Measurements from ENCODE around the gene SSU72.
"Not testable (repeated sequence)": the region's sequence is repeated elsewhere in the genome, so short reads cannot be mapped to it uniquely, and the experiment has no call there.

SSU72 gene

DNA sequence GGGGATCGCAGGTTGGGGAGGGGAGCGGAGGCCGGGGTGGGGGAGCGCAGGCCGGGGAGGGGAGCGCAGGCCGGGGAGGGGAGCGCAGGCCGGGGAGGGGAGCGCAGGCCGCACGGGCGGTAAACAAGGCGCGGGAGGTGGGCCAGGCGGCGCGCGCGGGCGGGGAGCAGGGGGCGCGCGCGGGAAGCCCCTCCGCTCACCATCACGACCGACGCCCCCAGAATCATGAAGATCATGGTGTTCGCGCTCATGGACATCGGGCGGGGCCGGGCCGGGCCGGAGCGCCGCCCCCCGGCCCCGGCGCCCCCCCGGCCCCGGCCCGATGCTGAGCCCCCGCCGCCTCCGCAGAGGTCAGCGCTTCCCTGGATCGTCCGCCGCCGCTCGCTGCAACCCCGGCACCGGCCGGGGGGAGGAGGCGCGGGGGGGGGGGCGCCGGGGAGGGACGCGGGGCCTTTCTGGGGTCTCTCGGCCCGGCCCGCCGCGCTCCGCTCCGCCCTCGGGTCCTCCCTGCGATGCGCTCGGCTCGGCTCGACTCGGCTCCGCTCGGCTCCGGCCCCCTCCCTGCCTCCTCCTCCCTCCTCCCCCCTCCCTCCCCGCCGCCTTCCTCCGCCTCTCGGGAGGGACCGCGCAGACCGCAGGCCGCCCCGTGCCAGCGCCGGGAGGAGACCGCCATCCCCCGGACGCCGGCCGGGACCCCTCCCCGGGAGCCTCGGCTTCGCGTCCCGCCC lies 34.4 kb downstream of the SSU72 start, which contains the start of gene TMEM240:
Gene TMEM240, minus strand, starts transcription at position 535 of the 728 bp plus-strand sequence. Its CDS starts 278 bp downstream, at position 257.
- no peak for DNase-seq

DNA sequence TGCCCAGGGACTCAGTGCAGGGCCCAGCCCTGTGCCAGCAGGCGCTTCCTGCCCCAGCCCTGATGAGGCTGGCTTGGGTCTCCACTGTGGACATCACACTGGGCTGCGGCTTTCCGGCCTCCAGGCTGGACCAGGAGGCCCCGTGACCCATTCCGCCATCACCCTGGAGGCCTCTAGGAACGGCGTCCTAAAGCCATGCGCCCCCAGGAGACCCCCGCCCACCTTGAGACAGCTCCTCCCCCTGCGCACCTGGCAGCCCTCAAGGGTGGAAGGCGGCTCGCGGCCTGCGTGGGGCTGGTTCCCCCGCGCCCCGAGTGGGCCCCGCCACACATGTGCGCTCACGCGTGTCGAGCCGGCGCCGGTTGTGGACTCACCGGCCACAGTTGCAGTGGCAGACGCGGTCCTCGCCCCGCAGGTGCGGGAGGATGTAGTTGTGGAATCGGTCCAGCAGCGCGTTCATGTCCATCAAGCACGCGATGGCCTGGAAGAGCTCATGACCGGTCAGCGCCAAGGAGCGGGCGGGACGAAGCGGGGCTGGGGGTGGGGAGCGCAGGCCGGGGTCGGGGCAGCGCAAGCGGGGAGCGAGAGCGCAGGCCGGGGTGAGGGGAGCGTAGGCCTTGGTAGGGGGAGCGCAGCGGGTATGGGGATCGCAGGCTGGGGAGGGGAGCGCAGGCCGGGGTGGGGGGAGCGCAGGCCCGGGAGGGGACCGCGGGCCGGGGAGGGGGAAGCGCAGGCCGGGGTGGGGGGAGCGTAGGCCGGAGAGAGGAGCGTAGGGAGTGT lies 35.2 kb downstream of the SSU72 start:
- no peak for DNase-seq

- no peak for DNase-seq
Measured at GRCh38 chr1:1538989-1539309, 35.7 kb downstream of the SSU72 start.

- DNase-seq, result no peak
Measured at GRCh38 chr1:1538334-1538733, 36.3 kb downstream of the SSU72 start.

GRCh38 chr1:1537626-1538250 lies 36.9 kb downstream of the SSU72 start:
- no peak for DNase-seq

DNA sequence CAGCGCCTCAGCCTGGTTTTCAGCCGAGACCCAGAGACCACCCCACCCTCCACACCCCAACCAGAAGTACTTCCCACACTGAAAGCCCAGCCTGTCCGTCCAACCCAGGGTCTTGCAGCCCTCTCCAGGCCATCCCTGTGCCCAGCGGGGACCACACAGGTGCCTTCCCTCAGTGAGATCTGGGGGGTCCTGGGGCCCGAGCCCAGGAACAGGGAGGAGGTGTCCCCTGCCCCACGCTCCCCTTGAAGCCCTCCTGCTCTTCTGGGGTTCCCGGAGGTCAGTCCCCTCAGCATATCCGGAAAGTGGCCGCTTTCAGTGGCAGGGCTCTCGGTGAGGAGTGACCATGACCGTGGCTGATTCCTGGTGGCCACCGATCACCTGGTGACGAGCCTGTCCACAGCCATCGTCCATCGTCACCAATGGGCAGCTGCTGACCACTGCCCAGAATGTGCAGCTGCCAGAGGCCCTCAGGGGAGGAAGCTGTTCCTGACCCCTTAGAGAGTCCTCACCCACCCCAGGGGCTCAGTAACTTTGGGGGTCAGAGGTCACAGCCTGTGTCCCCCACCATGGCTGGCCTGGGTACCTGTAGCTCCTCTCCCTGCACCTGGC lies 37.6 kb downstream of the SSU72 start:
- DNase-seq, result no peak

- DNase-seq, result no peak
Measured at GRCh38 chr1:1536019-1536937, 38.4 kb downstream of the SSU72 start.

DNA sequence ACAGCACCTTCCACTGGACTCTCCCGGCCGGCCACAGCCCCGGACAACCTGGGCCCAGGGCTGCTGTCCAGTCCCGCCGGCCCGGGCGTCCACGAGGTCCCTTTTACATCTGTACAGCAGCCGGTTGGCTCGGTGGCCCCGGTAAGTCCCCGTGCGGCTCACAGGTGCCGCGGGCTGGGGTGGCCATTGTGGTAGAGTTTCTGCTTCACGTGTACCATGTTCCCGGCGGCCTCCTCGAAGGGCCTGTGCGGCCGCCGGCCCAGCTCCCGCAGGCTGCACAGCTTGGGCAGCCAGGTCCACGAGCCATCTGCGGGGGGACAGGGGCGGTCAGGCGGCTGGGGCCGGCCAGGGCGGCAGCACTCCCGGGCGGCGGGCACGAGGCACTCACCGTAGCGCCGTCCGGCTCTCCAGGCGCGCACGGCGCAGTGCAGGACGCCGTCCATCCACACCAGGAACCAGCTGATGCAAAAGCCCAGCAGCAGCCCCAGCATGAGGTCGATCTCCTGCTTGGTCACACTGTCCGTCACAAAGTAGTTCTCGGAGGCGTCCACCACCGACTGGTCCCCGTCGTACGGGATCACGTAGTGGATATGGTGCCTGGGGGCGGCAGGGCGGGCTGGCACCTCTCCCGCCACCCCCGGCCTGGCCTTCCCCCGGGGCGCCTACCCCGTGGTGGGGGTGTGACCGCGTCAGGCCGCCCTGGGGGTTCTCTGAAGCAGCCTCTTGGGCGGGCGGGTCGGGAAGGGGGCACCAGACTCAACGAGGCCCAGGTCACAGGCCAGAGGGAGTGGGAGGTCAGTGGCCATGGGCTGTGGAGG lies 39.3 kb downstream of the SSU72 start:
- no peak for DNase-seq

GRCh38 chr1:1534401-1535154 lies 40.1 kb downstream of the SSU72 start:
- DNase-seq, result no peak

- not testable (repeated sequence) for DNase-seq
Measured at GRCh38 chr1:1533894-1534291, 40.8 kb downstream of the SSU72 start.

DNA sequence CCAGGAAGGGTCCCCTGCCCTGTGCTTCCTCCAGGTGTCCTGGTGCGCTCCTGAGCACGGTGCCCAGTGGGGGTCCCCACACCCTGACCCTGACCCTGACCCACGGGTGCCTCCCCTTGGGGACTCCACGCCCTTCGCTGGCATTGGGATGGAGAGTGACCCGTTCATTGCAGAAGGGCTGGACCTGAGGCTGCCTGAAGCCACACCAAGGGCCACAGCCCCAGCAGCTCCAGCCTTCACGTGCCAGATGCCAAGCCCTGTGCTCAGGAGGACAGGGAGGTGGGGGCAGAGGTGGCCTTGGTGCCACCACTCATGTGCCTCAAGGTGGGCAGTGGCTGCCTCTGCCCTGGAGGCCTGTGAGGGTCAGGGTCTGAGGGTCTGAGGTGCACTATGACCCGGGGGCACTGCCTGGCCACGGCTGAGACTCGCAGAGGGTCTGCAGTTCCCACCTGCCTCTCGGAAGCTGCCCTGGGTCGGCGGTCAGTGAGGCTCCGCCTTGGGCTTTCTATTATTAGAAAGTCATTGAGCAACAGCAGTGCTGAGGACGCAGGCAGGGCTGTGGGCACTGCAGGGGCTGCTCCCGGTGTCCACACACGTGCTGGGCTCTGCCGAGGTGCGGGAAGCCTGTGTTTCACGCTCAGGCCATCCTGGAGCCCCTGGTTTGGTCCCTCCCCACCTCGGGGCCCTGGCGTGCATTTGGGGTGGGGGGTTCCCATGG lies 41.3 kb downstream of the SSU72 start:
- not testable (repeated sequence) for DNase-seq

DNA sequence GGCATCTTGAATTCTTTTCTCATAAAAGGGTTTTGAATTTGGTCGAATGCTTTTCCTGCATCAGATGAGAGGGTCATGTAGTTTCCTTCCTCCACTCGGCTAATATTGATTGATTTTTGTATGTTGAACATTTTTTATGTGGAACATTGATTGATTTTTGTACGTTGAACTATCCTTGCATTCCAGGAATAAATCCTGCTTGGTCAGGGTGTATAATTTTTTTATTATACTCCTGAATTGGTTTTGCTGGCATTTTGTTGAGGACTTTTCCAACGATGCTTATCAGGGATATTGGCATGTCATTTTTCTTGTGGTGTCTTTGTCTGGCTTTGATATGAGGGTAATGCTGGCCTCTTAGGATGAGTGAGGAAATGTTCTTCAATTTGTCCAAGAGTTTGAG lies 42.7 kb downstream of the SSU72 start:
- DNase-seq, result no peak

GRCh38 chr1:1529936-1530335 lies 44.7 kb downstream of the SSU72 start:
- DNase-seq, result no peak

- no peak for DNase-seq
Measured at GRCh38 chr1:1529321-1529720, 45.3 kb downstream of the SSU72 start.

DNA sequence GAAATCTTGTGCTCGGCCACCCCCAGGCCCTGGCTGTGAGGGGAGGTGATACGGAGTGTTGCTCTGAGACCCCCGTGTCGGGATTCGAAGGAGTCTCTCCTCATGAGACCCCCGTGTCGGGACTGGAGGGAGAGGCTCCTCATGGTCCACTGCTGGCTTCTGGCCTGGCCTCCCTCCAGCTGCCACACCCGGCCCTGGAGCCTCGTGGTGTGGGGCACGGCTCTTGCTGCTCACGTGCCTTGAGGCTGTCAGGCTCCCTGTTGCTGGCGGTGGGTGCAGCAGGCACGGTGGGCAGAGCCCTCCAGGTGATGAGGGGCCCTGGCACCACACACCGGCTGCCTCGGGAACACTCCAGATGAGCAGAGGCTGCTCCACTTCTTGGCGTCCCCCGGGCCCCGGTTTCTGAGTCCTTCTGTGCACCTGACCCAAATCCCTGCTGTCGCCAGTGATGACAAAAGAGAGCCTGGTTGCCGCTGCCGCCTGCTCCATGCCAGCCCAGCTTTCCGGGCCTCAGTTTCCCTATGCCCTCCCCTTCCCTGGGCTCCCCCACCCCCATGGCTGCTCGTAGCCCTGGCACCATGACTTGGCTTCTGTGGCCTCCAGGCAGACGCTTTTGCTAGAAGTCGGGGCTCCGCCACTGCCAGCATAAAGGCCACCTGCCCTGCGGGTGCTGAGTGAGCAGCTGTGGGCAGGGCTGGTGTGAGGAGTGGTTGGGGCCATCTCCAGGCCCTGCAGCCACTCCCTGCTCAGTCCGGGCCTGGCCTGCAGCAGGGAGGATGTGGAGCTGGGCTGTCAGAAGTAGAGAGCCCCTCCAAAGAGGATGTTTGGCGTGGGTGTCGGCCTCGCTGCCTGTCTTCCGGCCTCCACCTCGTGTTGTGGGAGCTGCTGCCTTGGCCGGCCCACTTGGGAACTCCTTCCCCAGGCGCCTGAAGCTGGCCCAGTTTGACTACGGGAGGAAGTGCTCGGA lies 46.1 kb downstream of the SSU72 start:
- no peak for DNase-seq

DNA sequence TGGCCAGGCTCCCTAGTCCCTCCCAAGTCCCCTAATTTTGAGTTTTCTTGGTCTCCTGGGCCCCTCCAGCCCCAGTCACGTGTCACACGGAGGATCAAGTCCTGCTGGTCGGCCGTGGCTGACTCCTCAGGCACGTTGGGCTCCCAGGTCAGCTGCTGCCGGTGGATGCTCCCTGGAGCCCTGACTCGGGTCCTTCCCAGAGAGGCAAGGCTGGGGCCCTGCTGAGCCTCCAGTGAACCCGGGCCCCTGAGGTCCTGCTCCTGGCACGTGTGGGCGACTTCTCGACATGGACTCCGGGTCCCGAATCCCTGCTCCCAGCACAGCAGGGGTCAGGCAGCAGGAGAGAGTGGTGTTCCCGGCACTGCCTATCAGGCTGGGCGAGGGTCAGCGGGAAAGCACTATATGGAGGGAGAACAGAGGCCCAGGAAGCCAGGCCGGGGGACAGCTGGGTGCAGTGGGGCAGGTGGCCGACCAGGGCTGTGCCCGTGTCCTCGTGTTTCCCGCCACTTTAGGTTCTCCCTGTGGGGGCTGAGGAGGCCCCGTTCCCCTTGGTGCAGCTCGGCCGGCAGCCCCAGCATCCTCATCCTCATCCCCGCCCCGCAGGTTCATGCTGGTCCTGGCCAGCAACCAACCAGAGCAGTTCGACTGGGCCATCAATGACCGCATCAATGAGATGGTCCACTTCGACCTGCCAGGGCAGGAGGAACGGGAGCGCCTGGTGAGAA lies 47.4 kb downstream of the SSU72 start:
- DNase-seq, result no peak

DNA sequence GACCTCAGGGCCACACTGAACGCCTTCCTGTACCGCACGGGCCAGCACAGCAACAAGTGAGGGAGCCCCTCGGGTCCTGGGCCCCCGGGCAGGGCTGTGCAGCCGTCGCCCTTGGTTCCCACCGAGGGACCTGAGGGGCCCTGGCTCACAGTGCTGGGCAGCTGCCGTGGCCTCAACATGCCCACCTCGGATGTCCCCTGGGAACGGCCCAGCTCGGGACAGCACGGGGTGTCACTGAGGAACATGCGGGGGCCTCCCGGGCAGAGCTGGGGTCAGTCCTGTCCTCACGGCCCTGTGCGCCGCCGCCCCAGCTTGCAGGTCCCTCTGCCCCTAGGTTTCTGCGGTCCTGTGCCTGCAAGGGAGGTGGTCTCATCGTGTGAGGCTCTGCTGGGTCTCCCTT lies 48.2 kb downstream of the SSU72 start:
- not testable (repeated sequence) for DNase-seq

GRCh38 chr1:1524750-1525383 lies 49.8 kb downstream of the SSU72 start:
- DNase-seq, result not testable (repeated sequence)
